IMR-90 (cell line): ENCODE measurements around the gene SYNE1. TPM values are rescaled to one million over a fixed set of nuclear protein-coding genes. Genes with fewer than 3 reads are reported as not detected.

ENCODE experiments used
- ATAC-seq: fragments of 200-7000 bp; cut with Tn5 transposase; 2 replicates; pipeline ENCODE4 v1.9.1; 2020; ENCODE audit warnings: low read depth, mild to moderate bottlenecking, moderate library complexity
- BruUV-seq: library from RNA; stranded (reverse); fragments of 400-500 nt; replicated peaks from 2 replicates; lab custom pipeline; 2021; lab: Mats Ljungman, UMichigan
- CTCF ChIA-PET: fragments of 300-600 bp; formaldehyde crosslinking; extraction: SDS; loops from one replicate; lab custom pipeline; 2021; ENCODE audit warnings: antibody characterized with exemption; lab: Yijun Ruan, JAX
- POLR2A ChIA-PET: fragments of 300-600 bp; sonication (Branson Sonifier 250); formaldehyde crosslinking; loops from one replicate; lab custom pipeline; 2022; ENCODE audit warnings: antibody characterized with exemption; ENCODE audit not compliant: unreplicated experiment; lab: Charles Lee
- DNase-seq: peaks from one replicate; pipeline ENCODE4 v3.0.0; 2013
- H2AFZ ChIP-seq: replicated peaks from 2 replicates; pipeline ENCODE3; 2013; ENCODE audit warnings: low read length, mild to moderate bottlenecking; ENCODE audit not compliant: poor library complexity
- H2AK5ac ChIP-seq: 2 replicates; pipeline ENCODE4 v1.6.1; 2013; ENCODE audit warnings: low read depth, low read length, inconsistent platforms
- H2AK9ac ChIP-seq: replicated peaks from 2 replicates; pipeline ENCODE3; 2013; ENCODE audit warnings: mild to moderate bottlenecking, low read depth, low read length, moderate library complexity; ENCODE audit not compliant: poor library complexity
- H2BK120ac ChIP-seq: 2 replicates; pipeline ENCODE4 v1.6.1; 2013; ENCODE audit warnings: low read depth, low read length, inconsistent platforms
- H2BK15ac ChIP-seq: 3 replicates; pipeline ENCODE4 v1.6.1; 2013; ENCODE audit warnings: low read depth, low read length, inconsistent platforms
- H2BK20ac ChIP-seq: 2 replicates; pipeline ENCODE4 v1.6.1; 2013; ENCODE audit warnings: low read depth, mild to moderate bottlenecking, inconsistent platforms, low read length, moderate library complexity
- H2BK5ac ChIP-seq: 2 replicates; pipeline ENCODE4 v1.6.1; 2013; ENCODE audit warnings: mild to moderate bottlenecking, low read depth, low read length, inconsistent platforms; ENCODE audit not compliant: poor library complexity, severe bottlenecking
- H3K14ac ChIP-seq: replicated peaks from 2 replicates; pipeline ENCODE4 v1.6.1; 2013; ENCODE audit warnings: low read depth, low read length, inconsistent platforms
- H3K18ac ChIP-seq: 2 replicates; pipeline ENCODE4 v1.6.1; 2013; ENCODE audit warnings: low read depth, low read length, control low read depth
- H3K23ac ChIP-seq: 2 replicates; pipeline ENCODE4 v1.6.1; 2013; ENCODE audit warnings: low read depth, low read length, inconsistent platforms
- H3K27ac ChIP-seq: 2 replicates; pipeline ENCODE4 v1.5.1; 2013; ENCODE audit warnings: mild to moderate bottlenecking, control low read depth, low read length; ENCODE audit not compliant: insufficient read depth
- H3K27me3 ChIP-seq: 2 replicates; pipeline ENCODE4 v1.6.1; 2013; ENCODE audit warnings: low read length; ENCODE audit not compliant: control insufficient read depth, insufficient read depth
- H3K36me3 ChIP-seq: 2 replicates; pipeline ENCODE4 v1.6.1; 2013; ENCODE audit warnings: low read length, mixed read lengths; ENCODE audit not compliant: control insufficient read depth, insufficient read depth
- H3K4ac ChIP-seq: 2 replicates; pipeline ENCODE4 v1.6.1; 2013; ENCODE audit warnings: low read depth, low read length, inconsistent platforms
- H3K4me1 ChIP-seq: 2 replicates; pipeline ENCODE4 v1.6.1; 2013; ENCODE audit warnings: low read length, mixed read lengths; ENCODE audit not compliant: control insufficient read depth, insufficient read depth
- H3K4me2 ChIP-seq: 2 replicates; pipeline ENCODE4 v1.6.1; 2013; ENCODE audit warnings: low read depth, mild to moderate bottlenecking, control low read depth, low read length, moderate library complexity
- H3K4me3 ChIP-seq: 2 replicates; pipeline ENCODE4 v1.5.1; 2013; ENCODE audit warnings: low read depth, mild to moderate bottlenecking, control low read depth, low read length, moderate library complexity; ENCODE audit not compliant: insufficient read depth
- H3K56ac ChIP-seq: 2 replicates; pipeline ENCODE4 v1.6.1; 2013; ENCODE audit warnings: low read length, inconsistent platforms; ENCODE audit not compliant: insufficient read depth; ENCODE audit errors: extremely low read depth
- H3K79me1 ChIP-seq, 2 experiments: 2 replicates each; pipeline ENCODE4 v1.6.1; 2013; ENCODE audit warnings: low read length in 2 of 2, inconsistent platforms in 1 of 2, low read depth in 1 of 2
- H3K9ac ChIP-seq: 2 replicates; pipeline ENCODE4 v1.6.1; 2013; ENCODE audit warnings: low read depth, low read length, control low read depth
- H3K9me1 ChIP-seq: 2 replicates; pipeline ENCODE4 v1.6.1; 2013; ENCODE audit warnings: low read length, inconsistent platforms; ENCODE audit not compliant: insufficient read depth
- H3K9me3 ChIP-seq: 2 replicates; pipeline ENCODE4 v1.6.1; 2013; ENCODE audit warnings: low read length; ENCODE audit not compliant: control insufficient read depth, insufficient read depth
- H4K20me1 ChIP-seq: 2 replicates; pipeline ENCODE4 v1.6.1; 2013; ENCODE audit warnings: low read length, inconsistent platforms; ENCODE audit not compliant: insufficient read depth
- H4K5ac ChIP-seq: 2 replicates; pipeline ENCODE4 v1.6.1; 2013; ENCODE audit warnings: mild to moderate bottlenecking, low read depth, low read length, control low read depth
- H4K8ac ChIP-seq, 2 experiments: 2 replicates each; pipeline ENCODE4 v1.6.1; 2013; ENCODE audit warnings: low read depth in 2 of 2, low read length in 2 of 2, control low read depth in 1 of 2, inconsistent platforms in 1 of 2
- H4K91ac ChIP-seq: 2 replicates; pipeline ENCODE4 v1.6.1; 2013; ENCODE audit warnings: low read depth, low read length, inconsistent platforms; ENCODE audit not compliant: insufficient read depth
- BHLHE40 ChIP-seq: fragments of 150-350 bp; IDR thresholded peaks from 2 replicates; pipeline ENCODE4 v1.6.1; 2016; ENCODE audit warnings: mild to moderate bottlenecking, low read depth, low read length
- FOS ChIP-seq: fragments of 150-350 bp; IDR thresholded peaks from 2 replicates; pipeline ENCODE4 v1.6.1; 2016; ENCODE audit warnings: low read depth, low read length
- whole genome bisulfite sequencing, 2 experiments: methylation state at CpG; one replicate each; pipeline versions ENCODE4 v1.1.5 to v1.1.7; 2013; ENCODE audit warnings: missing lambda C conversion rate in 2 of 2; ENCODE audit not compliant: insufficient read length in 1 of 2; ENCODE audit errors: extremely low coverage in 2 of 2; 5-methylcytosine and 5-hydroxymethylcytosine counted together
- dilution Hi-C: fragments of 300-500 bp; cut with HindIII; formaldehyde crosslinking; loops from one replicate; pipeline ENCODE4 v1.14.3; 2018; ENCODE audit warnings: low sequenced_read_pairs; ENCODE audit not compliant: unreplicated experiment
- in situ Hi-C: fragments of 300-500 bp; cut with MboI; formaldehyde crosslinking; loops from 3 replicates; pipeline ENCODE4 v1.14.3; 2019; ENCODE audit warnings: low sequenced_read_pairs, inconsistent platforms, mixed read lengths
- intact Hi-C: fragments of 100-400 bp; cut with micrococcal nuclease; formaldehyde crosslinking; loops from 2 replicates; pipeline ENCODE4 v1.10.0; 2022
- polyA plus RNA-seq, 3 experiments: library from polyadenylated mRNA; depleted of rRNA; stranded (reverse); fragments of >200 nt; gene quantifications; 2 replicates each; pipeline ENCODE4 v1.2.3, GENCODE V29; 2012; ENCODE audit warnings: low replicate concordance in 1 of 3
- total RNA-seq: library from RNA; depleted of rRNA; stranded (reverse); fragments of >200 nt; gene quantifications from 2 replicates; pipeline ENCODE4 v1.2.3, GENCODE V29; 2012

Gene SYNE1
- total and polyA plus RNA-seq, 2 of the 4 experiments (the other 2 are of a cell fraction) = 34.1 to 159 TPM

DNA sequence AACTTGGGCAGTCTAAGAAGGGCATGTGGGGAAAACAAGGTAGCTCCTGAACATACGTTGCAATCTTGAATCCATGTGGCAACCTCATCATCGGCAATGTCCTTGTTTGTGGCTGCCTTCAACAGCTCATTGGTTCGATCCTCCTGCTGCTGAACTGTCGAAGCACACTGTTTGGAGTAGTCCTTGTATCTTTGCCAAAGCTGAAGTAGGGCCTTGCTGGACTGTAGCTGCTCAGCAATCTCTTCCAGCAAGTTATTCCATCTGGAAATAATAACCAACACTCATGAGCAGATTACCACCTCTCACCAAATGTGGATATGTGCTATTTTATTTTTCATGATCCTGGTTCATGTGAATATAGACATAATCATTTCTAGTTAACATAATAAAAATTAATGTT lies 416.4 kb downstream of the SYNE1 start:
- no peak overlapping the region for H3K9ac ChIP-seq
- peaks cover 49% of the 10 kb centered on the region for H3K36me3 ChIP-seq

More for the DNA sequence above, 416.4 kb downstream of the SYNE1 start:
- peaks cover 2% of the 10 kb centered on the region for H3K4me1 ChIP-seq
- no peak overlapping the region for H3K14ac ChIP-seq
- BruUV-seq = no TSS peak
- no peak overlapping the region for H4K8ac ChIP-seq
- H2BK120ac ChIP-seq = no peak overlapping the region
- 0 out of 2 replicates have a peak, but pooled peaks cover 3% of the 10 kb centered on the region for H3K9me1 ChIP-seq
- H2BK15ac ChIP-seq = no peak overlapping the region
- H4K91ac ChIP-seq = no peak overlapping the region
- H3K4me2 ChIP-seq = no peak overlapping the region
- no peak overlapping the region for H2AK5ac ChIP-seq
- peaks cover 6% of the 10 kb centered on the region for H3K9me3 ChIP-seq
- in situ Hi-C loops (no loop called here), dilution Hi-C loops (no loop called here), intact Hi-C loops (no loop called here)
- H2AK9ac ChIP-seq = no peak overlapping the region
- H2BK5ac ChIP-seq = peak overlapping the region; percentile 63
- no peaks in the 10 kb centered on the region for H3K27me3 ChIP-seq
- no peak overlapping the region for H3K18ac ChIP-seq
- peaks cover 0 to 3% of the 10 kb centered on the region in 2 experiments; a peak in 1 of 4 replicates for H3K79me1 ChIP-seq
- H3K27ac ChIP-seq = no peak overlapping the region
- H3K23ac ChIP-seq = no peak overlapping the region
- H4K20me1 ChIP-seq = no peaks in the 10 kb centered on the region
- no peak overlapping the region for H2BK20ac ChIP-seq
- ChIA-PET POLR2A (no interaction called here), CTCF (interaction anchor here (0.7 kb wide), 1 partner anchor 47 kb away, joined by 3 read pairs; no protein-coding TSS in a partner anchor)
- ATAC-seq (no peak), DNase-seq (no peak)
- H3K4ac ChIP-seq = no peak overlapping the region
- TF ChIP-seq FOS (no peak), BHLHE40 (no peak)
- no peak overlapping the region for H3K4me3 ChIP-seq
- no peak overlapping the region for H3K56ac ChIP-seq
- WGBS, 2 experiments = no CpG with 5 or more reads among the region's 4 CpGs
- no peak overlapping the region for H4K5ac ChIP-seq
- no peak overlapping the region for H2AFZ ChIP-seq
